SK-N-SH (cell line): ENCODE measurements around the gene YARS1. TPM values are rescaled to one million over a fixed set of nuclear protein-coding genes. Genes with fewer than 3 reads are reported as not detected.

Experiments used
- CTCF ChIA-PET: fragments of 300-600, 350-600 bp; formaldehyde crosslinking; extraction: SDS; loops from one replicate; lab custom pipeline; 2021; lab: Yijun Ruan, JAX
- POLR2A ChIA-PET: fragments of 350-600 bp; sonication (Branson Sonifier 250); formaldehyde crosslinking; extraction: SDS; loops from one replicate; lab custom pipeline; 2020; ENCODE audit warnings: antibody characterized with exemption, inconsistent platforms; lab: Yijun Ruan, JAX
- DNase-seq: peaks from one replicate; pipeline ENCODE4 v3.0.0; 2012
- H2AFZ ChIP-seq: fragments of 200-600 bp; sonication (generic); 2 replicates; pipeline ENCODE4 v1.8.1; 2016; ENCODE audit warnings: antibody characterized with exemption, mild to moderate bottlenecking, low read depth
- H3F3A ChIP-seq: fragments of 200-600 bp; sonication (generic); replicated peaks from 2 replicates; pipeline ENCODE3; 2016; ENCODE audit warnings: antibody characterized with exemption, mild to moderate bottlenecking; ENCODE audit not compliant: insufficient read depth
- H3K27ac ChIP-seq, 2 experiments: fragments of 200-500 bp in 1 of 2; fragments of 200-600 bp in 1 of 2; sonication (Bioruptor generic) in 1 of 2; sonication (generic), shearing (Covaris generic) in 1 of 2; 2 replicates each; pipeline versions ENCODE4 v1.5.1 to v1.6.1; 2014 to 2016; ENCODE audit warnings: low read depth in 2 of 2, inconsistent platforms in 1 of 2, low read length in 1 of 2, mild to moderate bottlenecking in 1 of 2, mixed read lengths in 1 of 2
- H3K27me3 ChIP-seq: fragments of 200-600 bp; sonication (generic), shearing (Covaris generic); 2 replicates; pipeline ENCODE4 v1.6.1; 2016; ENCODE audit warnings: mixed run types; ENCODE audit not compliant: insufficient read depth
- H3K36me3 ChIP-seq, 2 experiments: fragments of 200-500 bp in 1 of 2; fragments of 200-600 bp in 1 of 2; sonication (Bioruptor generic) in 1 of 2; sonication (generic) in 1 of 2; replicated peaks in 1 of 2; 2 replicates each; pipeline versions ENCODE3 to v1.5.1; 2014 to 2016; ENCODE audit warnings: low read length in 1 of 2, mild to moderate bottlenecking in 1 of 2; ENCODE audit not compliant: insufficient read depth in 2 of 2, control insufficient read depth in 1 of 2
- H3K4me1 ChIP-seq, 2 experiments: fragments of 200-500 bp in 1 of 2; fragments of 200-600 bp in 1 of 2; sonication (Bioruptor generic) in 1 of 2; sonication (generic), shearing (Covaris generic) in 1 of 2; 2 replicates each; pipeline versions ENCODE4 v1.5.1 to v1.6.1; 2014 to 2016; ENCODE audit warnings: low read depth in 1 of 2, low read length in 1 of 2, mixed run types in 1 of 2; ENCODE audit not compliant: insufficient read depth in 2 of 2, control insufficient read depth in 1 of 2
- H3K4me2 ChIP-seq: fragments of 200-600 bp; sonication (generic), shearing (Covaris generic); 2 replicates; pipeline ENCODE4 v1.6.1; 2017; ENCODE audit warnings: mixed run types
- H3K4me3 ChIP-seq, 2 experiments: fragments of 200-500 bp in 1 of 2; fragments of 200-600 bp in 1 of 2; sonication (Bioruptor generic) in 1 of 2; sonication (generic), shearing (Covaris generic) in 1 of 2; 2 replicates each; pipeline versions ENCODE4 v1.5.1 to v1.8.1; 2014 to 2016; ENCODE audit warnings: low read depth in 2 of 2, inconsistent platforms in 1 of 2, low read length in 1 of 2, mild to moderate bottlenecking in 1 of 2, mixed read lengths in 1 of 2, moderate library complexity in 1 of 2
- H3K79me2 ChIP-seq: fragments of 200-600 bp; sonication (generic); 2 replicates; pipeline ENCODE4 v1.8.1; 2017; ENCODE audit warnings: mild to moderate bottlenecking; ENCODE audit not compliant: insufficient read depth
- H3K9ac ChIP-seq: fragments of 200-600 bp; sonication (generic); 2 replicates; pipeline ENCODE4 v1.6.1; 2017; ENCODE audit warnings: mixed run types
- H3K9me2 ChIP-seq: fragments of 200-600 bp; sonication (generic); 2 replicates; pipeline ENCODE4 v1.6.1; 2017; ENCODE audit warnings: mixed run types
- H3K9me3 ChIP-seq: fragments of 200-600 bp; sonication (generic); 2 replicates; pipeline ENCODE4 v1.6.1; 2017; ENCODE audit warnings: mixed run types, mild to moderate bottlenecking, moderate library complexity
- H4K20me1 ChIP-seq: fragments of 200-600 bp; sonication (generic); 2 replicates; pipeline ENCODE4 v1.6.1; 2017; ENCODE audit warnings: mild to moderate bottlenecking, mixed run types; ENCODE audit not compliant: insufficient read depth
- CHD2 ChIP-seq: fragments of 150-350 bp; IDR thresholded peaks from 2 replicates; pipeline ENCODE4 v1.6.1; 2018; ENCODE audit warnings: low read length; ENCODE audit not compliant: partially characterized antibody
- EP300 ChIP-seq, 2 experiments: IDR thresholded peaks; 2 replicates each; pipeline versions ENCODE4 v1.4.0 to v1.6.1; 2012; ENCODE audit warnings: borderline replicate concordance in 1 of 2, low read depth in 1 of 2, low read length in 1 of 2
- FOSL2 ChIP-seq: IDR thresholded peaks from 2 replicates; pipeline ENCODE4 v1.4.0; 2012; ENCODE audit warnings: low read depth, mild to moderate bottlenecking, moderate library complexity, borderline replicate concordance
- FOXM1 ChIP-seq: IDR thresholded peaks from 2 replicates; pipeline ENCODE4 v1.4.0; 2012; ENCODE audit warnings: low read depth, mild to moderate bottlenecking
- GABPA ChIP-seq: IDR thresholded peaks from 2 replicates; pipeline ENCODE4 v1.4.0; 2012; ENCODE audit warnings: low read depth, mild to moderate bottlenecking
- IRF3 ChIP-seq: fragments of 150-350 bp; IDR thresholded peaks from 2 replicates; pipeline ENCODE4 v1.6.1; 2016; ENCODE audit warnings: mild to moderate bottlenecking, low read depth, low read length
- JUND ChIP-seq: IDR thresholded peaks from 2 replicates; pipeline ENCODE4 v1.4.0; 2012
- MXI1 ChIP-seq: IDR thresholded peaks from 2 replicates; pipeline ENCODE4 v1.6.1; 2012; ENCODE audit warnings: mild to moderate bottlenecking, low read depth, low read length, improper control_type of control experiment
- NRF1 ChIP-seq: IDR thresholded peaks from 2 replicates; pipeline ENCODE4 v1.6.1; 2012; ENCODE audit warnings: low read depth, mild to moderate bottlenecking, low read length
- RAD21 ChIP-seq: IDR thresholded peaks from 2 replicates; pipeline ENCODE4 v1.6.1; 2012; ENCODE audit warnings: mild to moderate bottlenecking, low read length
- RCOR1 ChIP-seq: fragments of 150-350 bp; IDR thresholded peaks from 2 replicates; pipeline ENCODE4 v1.6.1; 2017; ENCODE audit warnings: antibody characterized with exemption, low read length
- RFX5 ChIP-seq: IDR thresholded peaks from 2 replicates; pipeline ENCODE4 v1.6.1; 2012; ENCODE audit warnings: mild to moderate bottlenecking, improper control_type of control experiment, low read length
- SIN3A ChIP-seq: IDR thresholded peaks from 2 replicates; pipeline ENCODE4 v1.6.1; 2012; ENCODE audit warnings: low read depth, mild to moderate bottlenecking, low read length, moderate library complexity, borderline replicate concordance
- USF2 ChIP-seq: fragments of 150-350 bp; IDR thresholded peaks from 2 replicates; pipeline ENCODE4 v1.6.1; 2017; ENCODE audit warnings: antibody characterized with exemption, low read length, low read depth, borderline replicate concordance
- WGBS: methylation state at CpG from one replicate; pipeline ENCODE4 v1.1.6; 2017; ENCODE audit warnings: low lambda C conversion rate; 5-methylcytosine and 5-hydroxymethylcytosine counted together
- polyA plus RNA-seq, 3 experiments: library from polyadenylated mRNA; depleted of rRNA; stranded (reverse); fragments of >200 nt; gene quantifications; 2 replicates each; pipeline ENCODE4 v1.2.3, GENCODE V29; 2012

YARS1 gene
- polyA plus RNA-seq, 1 of the 3 experiments (the other 2 are of a cell fraction), result 46.3 TPM

GRCh38 chr1:32769524-32770220 lies 47.5 kb downstream of the YARS1 start:
- Histone ChIP-seq H3K4me3 (no peak overlapping the region), H3K4me2 (peak overlapping the region; percentile 35; the same call in 1 of the 2 replicates), H3K4me1 (peaks cover 14 to 43% of the 10 kb centered on the region in 2 experiments), H3K9ac (no peak overlapping the region), H3K36me3 (peaks cover 10 to 18% of the 10 kb centered on the region in 2 experiments), H3F3A (peaks cover 15% of the 10 kb centered on the region), H3K79me2 (no peaks in the 10 kb centered on the region), H3K9me3 (no peaks in the 10 kb centered on the region), H3K27ac (peak overlapping the region in 1 of 2 experiments; percentile 46; a peak in 1 of 4 replicates), H3K27me3 (no peaks in the 10 kb centered on the region), H4K20me1 (no peaks in the 10 kb centered on the region), H2AFZ (no peak overlapping the region), H3K9me2 (no peaks in the 10 kb centered on the region)
- TF ChIP-seq FOSL2, result peak; percentile 28; the same call in 1 of the 2 replicates
- TF ChIP-seq JUND, result peak; percentile 28; the same call in 1 of the 2 replicates
- no peak for TF ChIP-seq CHD2
- DNase-seq, result no peak
- POLR2A ChIA-PET, result interaction anchor here (1.0 kb wide), 1 partner anchor 63 kb away, joined by 3 read pairs; no protein-coding TSS in a partner anchor
- CTCF ChIA-PET, result interaction anchor here (1.6 to 19.0 kb wide), 2 partner anchors 59 to 248 kb away, joined by 3 to 392 read pairs; partner anchors contain the start of gene SYNC
- 71% methylated on average over 10 of the region's 32 CpGs for WGBS

- no peak overlapping the region for H3K9ac ChIP-seq
- peaks cover 14 to 33% of the 10 kb centered on the region in 2 experiments for H3K4me1 ChIP-seq
- ChIA-PET CTCF (interaction anchor here (1.0 to 19.0 kb wide), 2 partner anchors 18 to 58 kb away, joined by 4 to 392 read pairs; partner anchors contain the start of gene SYNC), POLR2A (no interaction called here)
- peak overlapping the region in 1 of 2 experiments; percentile 46; a peak in 2 of 4 replicates for H3K27ac ChIP-seq
- no peak overlapping the region for H3K4me3 ChIP-seq
- H2AFZ ChIP-seq, result no peak overlapping the region
- H3K27me3 ChIP-seq, result no peaks in the 10 kb centered on the region
- DNase-seq, result no peak
- H3K79me2 ChIP-seq, result no peaks in the 10 kb centered on the region
- H3K36me3 ChIP-seq, result peaks cover 0 to 6% of the 10 kb centered on the region in 2 experiments
- no peaks in the 10 kb centered on the region for H4K20me1 ChIP-seq
- H3K9me2 ChIP-seq, result no peaks in the 10 kb centered on the region
- peaks cover 7% of the 10 kb centered on the region for H3F3A ChIP-seq
- TF ChIP-seq USF2 (no peak), SIN3A (no peak), GABPA (no peak), RAD21 (no peak), RCOR1 (no peak), NRF1 (no peak), RFX5 (no peak), MXI1 (no peak), FOXM1 (no peak), EP300 (IDR thresholded peaks at IDR 0.05; ENCODE audit: borderline replicate concordance in 1 of 2, low read depth in 1 of 2, low read length in 1 of 2) (no peak), IRF3 (no peak)
- H3K9me3 ChIP-seq, result no peaks in the 10 kb centered on the region
- H3K4me2 ChIP-seq, result peak overlapping the region; percentile 34; the same call in 1 of the 2 replicates
- whole genome bisulfite sequencing, result 92% methylated on average over 16 of the region's 16 CpGs
These were observed 48.9 kb downstream of the YARS1 start for GRCh38 chr1:32768110-32768850.
